Ascending aorta (tissue), 2 donors: ENCODE results near the gene NUDT9. TPM values are rescaled to one million over a fixed set of nuclear protein-coding genes. Genes with fewer than 3 reads are reported as not detected.
A peak's percentile ranks its signal among the peaks of the same experiment; 100 is the strongest.
"Not testable (repeated sequence)": the region's sequence is repeated elsewhere in the genome, so short reads cannot be mapped to it uniquely, and the experiment has no call there.

ENCODE experiments used
- DNase-seq, 2 donors: peaks; one replicate each; pipeline ENCODE4 v3.0.0-alpha.2; 2019; ENCODE audit warnings: low spot score in 2 of 2
- H3K27ac ChIP-seq, 2 donors: fragments of 200-600 bp; sonication (generic); one replicate each; pipeline ENCODE4 v1.5.1; 2016 to 2017; ENCODE audit warnings: mild to moderate bottlenecking in 1 of 2
- H3K27me3 ChIP-seq: fragments of 200-600 bp; sonication (generic); one replicate; pipeline ENCODE4 v1.5.1; 2017
- H3K36me3 ChIP-seq, 2 donors: fragments of 200-600 bp; sonication (generic); one replicate each; pipeline ENCODE4 v1.5.1; 2016
- H3K4me1 ChIP-seq, 2 donors: fragments of 200-600 bp; sonication (generic); one replicate each; pipeline ENCODE4 v1.5.1; 2016 to 2017; ENCODE audit warnings: mild to moderate bottlenecking in 1 of 2
- H3K4me3 ChIP-seq, 2 donors: fragments of 200-600 bp; sonication (generic); one replicate each; pipeline ENCODE4 v1.5.1; 2016 to 2017; ENCODE audit warnings: mild to moderate bottlenecking in 1 of 2
- H3K9me3 ChIP-seq, 2 donors: fragments of 200-600 bp; sonication (generic); one replicate each; pipeline ENCODE4 v1.5.1; 2016
- CTCF ChIP-seq, 3 experiments: fragments of 200-600 bp in 2 of 3; fragments of 450-650 bp in 1 of 3; sonication (generic) in 2 of 3; IDR thresholded peaks; one replicate each; pipeline ENCODE4 v1.5.1; 2016 to 2019; ENCODE audit warnings: antibody characterized with exemption in 3 of 3, mild to moderate bottlenecking in 1 of 3, moderate library complexity in 1 of 3
- intact Hi-C: fragments of 100-400 bp; cut with DNase I; formaldehyde crosslinking; loops from one replicate; pipeline ENCODE4 v1.15.1; 2023
- total RNA-seq: library from RNA; depleted of rRNA; stranded (reverse); fragments of >200 nt; gene quantifications from one replicate; pipeline ENCODE4 v1.1.0, GENCODE V29; 2016

The NUDT9 gene
- total RNA-seq, 1 donor from 2014 or later = 35.9 TPM

GRCh38 chr4:87491436-87491835 is 69.1 kb downstream of the NUDT9 start:
- intact Hi-C loops = loop anchor here (5.0 kb wide), 1 partner anchor 36 kb away; the partner anchor contains the start of gene SPARCL1
- no peak for TF ChIP-seq CTCF (IDR thresholded peaks at IDR 0.05)
- no peak for DNase-seq
- H3K9me3 ChIP-seq = peaks cover 0 to 9% of the 10 kb centered on the region in 2 donors
- H3K36me3 ChIP-seq = peaks cover 89 to 94% of the 10 kb centered on the region in 2 donors
- peaks cover 7 to 11% of the 10 kb centered on the region in 2 donors for H3K4me1 ChIP-seq
- H3K27ac ChIP-seq = no peak overlapping the region
- H3K4me3 ChIP-seq = no peak overlapping the region
- H3K27me3 ChIP-seq = no peaks in the 10 kb centered on the region

GRCh38 chr4:87491851-87492250 is 69.5 kb downstream of the NUDT9 start:
- H3K27ac ChIP-seq = peak overlapping the region; percentile 56 to 66
- peaks cover 7 to 11% of the 10 kb centered on the region in 2 donors for H3K4me1 ChIP-seq
- intact Hi-C loops = loop anchor here (5.0 kb wide), 1 partner anchor 35 kb away; the partner anchor contains the start of gene SPARCL1
- not testable (repeated sequence) for H3K4me3 ChIP-seq, H3K27me3 ChIP-seq, DNase-seq, H3K9me3 ChIP-seq
- H3K36me3 ChIP-seq = peaks cover 93 to 98% of the 10 kb centered on the region in 2 donors

GRCh38 chr4:87493115-87493514 is 70.7 kb downstream of the NUDT9 start:
- TF ChIP-seq CTCF (IDR thresholded peaks at IDR 0.05) = no peak

GRCh38 chr4:87497159-87497558 is 74.8 kb downstream of the NUDT9 start:
- no peak for DNase-seq
- peak in 1 of 3 experiments; percentile 32 for TF ChIP-seq CTCF (IDR thresholded peaks at IDR 0.05)
- no peak overlapping the region for H3K4me3 ChIP-seq
- H3K9me3 ChIP-seq = no peaks in the 10 kb centered on the region
- peak overlapping the region in 1 of 2 donors; percentile 35 for H3K27ac ChIP-seq
- peaks cover 77 to 86% of the 10 kb centered on the region in 2 donors for H3K36me3 ChIP-seq
- intact Hi-C loops = no loop called here
- H3K27me3 ChIP-seq = no peaks in the 10 kb centered on the region
- peaks cover 12 to 27% of the 10 kb centered on the region in 2 donors for H3K4me1 ChIP-seq

More at GRCh38 chr4:87493115-87493514, 70.7 kb downstream of the NUDT9 start:
- intact Hi-C loops = loop anchor here (5.0 kb wide), 1 partner anchor 34 kb away; the partner anchor contains the start of gene SPARCL1
- Histone ChIP-seq H3K4me1 (peaks cover 7 to 12% of the 10 kb centered on the region in 2 donors), H3K9me3 (no peaks in the 10 kb centered on the region), H3K27me3 (no peaks in the 10 kb centered on the region), H3K4me3 (no peak overlapping the region), H3K36me3 (peaks cover 98 to 100% of the 10 kb centered on the region in 2 donors), H3K27ac (peak overlapping the region; percentile 56 to 66)
- no peak for DNase-seq

- TF ChIP-seq CTCF (IDR thresholded peaks at IDR 0.05) = no peak
- intact Hi-C loops = no loop called here
- Histone ChIP-seq H3K4me3 (no peak overlapping the region), H3K4me1 (peaks cover 13 to 30% of the 10 kb centered on the region in 2 donors), H3K27ac (peak overlapping the region; percentile 46 to 60), H3K9me3 (no peaks in the 10 kb centered on the region), H3K36me3 (peaks cover 73 to 82% of the 10 kb centered on the region in 2 donors), H3K27me3 (no peaks in the 10 kb centered on the region)
- DNase-seq = no peak
These were observed 75.2 kb downstream of the NUDT9 start for GRCh38 chr4:87497578-87497977.

GRCh38 chr4:87498446-87498900 is 76.1 kb downstream of the NUDT9 start:
- peaks cover 69 to 74% of the 10 kb centered on the region in 2 donors for H3K36me3 ChIP-seq
- no peak for TF ChIP-seq CTCF (IDR thresholded peaks at IDR 0.05)
- peak overlapping the region; percentile 46 to 60 for H3K27ac ChIP-seq
- H3K27me3 ChIP-seq = no peaks in the 10 kb centered on the region
- DNase-seq = no peak
- intact Hi-C loops = no loop called here
- H3K4me1 ChIP-seq = peaks cover 14 to 23% of the 10 kb centered on the region in 2 donors
- peak overlapping the region; percentile 10 to 27 for H3K4me3 ChIP-seq
- no peaks in the 10 kb centered on the region for H3K9me3 ChIP-seq
